ENCODE measurements around the gene MYL9. TPM values are rescaled to one million over a fixed set of nuclear protein-coding genes. Genes with fewer than 3 reads are reported as not detected.

The MYL9 gene
- total and polyA plus RNA-seq, 2 donors, result 6.8 to 138 TPM

- Histone ChIP-seq H3K4me1 (ENCODE audit: control insufficient read depth in 2 of 2, insufficient read depth in 2 of 2, low read length in 2 of 2) (no peaks in the 10 kb centered on the region), H3K27me3 (ENCODE audit: control insufficient read depth in 2 of 2, insufficient read depth in 1 of 2, low read length in 1 of 2) (no peaks in the 10 kb centered on the region), H3K9me3 (ENCODE audit: control insufficient read depth in 2 of 2, insufficient read depth in 1 of 2, low read length in 1 of 2) (no peaks in the 10 kb centered on the region), H3K36me3 (ENCODE audit: control insufficient read depth in 2 of 2, insufficient read depth in 2 of 2, low read length in 1 of 2) (peaks cover 0 to under 1% of the 10 kb centered on the region in 2 donors), H3K27ac (ENCODE audit: low read depth in 1 of 2, low read length in 1 of 2) (no peak overlapping the region), H3K4me3 (ENCODE audit: low read length in 2 of 2) (no peak overlapping the region)
- WGBS, result 97% methylated on average over 3 of the region's 3 CpGs
- DNase-seq (ENCODE audit: low read depth in 6 of 9, low spot score in 9 of 9), result no peak
These were observed 8.5 kb upstream of the MYL9 start for GRCh38 chr20:36532822-36533221.

GRCh38 chr20:36538026-36538722, 3.1 kb upstream of the MYL9 start:
- H3K27me3 ChIP-seq (ENCODE audit: control insufficient read depth in 2 of 2, insufficient read depth in 1 of 2, low read length in 1 of 2), result peaks cover 0 to 20% of the 10 kb centered on the region in 2 donors
- no peaks in the 10 kb centered on the region for H3K9me3 ChIP-seq (ENCODE audit: control insufficient read depth in 2 of 2, insufficient read depth in 1 of 2, low read length in 1 of 2)
- no peak for DNase-seq (ENCODE audit: low read depth in 6 of 9, low spot score in 9 of 9)
- peaks cover 2 to 4% of the 10 kb centered on the region in 2 donors for H3K4me1 ChIP-seq (ENCODE audit: control insufficient read depth in 2 of 2, insufficient read depth in 2 of 2, low read length in 2 of 2)
- H3K36me3 ChIP-seq (ENCODE audit: control insufficient read depth in 2 of 2, insufficient read depth in 2 of 2, low read length in 1 of 2), result no peaks in the 10 kb centered on the region
- 98% methylated on average over 11 of the region's 11 CpGs for WGBS
- no peak overlapping the region for H3K27ac ChIP-seq (ENCODE audit: low read depth in 1 of 2, low read length in 1 of 2)
- no peak overlapping the region for H3K4me3 ChIP-seq (ENCODE audit: low read length in 2 of 2)

- no peak overlapping the region for H3K4me3 ChIP-seq (ENCODE audit: low read length in 2 of 2)
- no peaks in the 10 kb centered on the region for H3K36me3 ChIP-seq (ENCODE audit: control insufficient read depth in 2 of 2, insufficient read depth in 2 of 2, low read length in 1 of 2)
- DNase-seq (ENCODE audit: low read depth in 6 of 9, low spot score in 9 of 9), result no peak
- peaks cover 2 to 4% of the 10 kb centered on the region in 2 donors for H3K4me1 ChIP-seq (ENCODE audit: control insufficient read depth in 2 of 2, insufficient read depth in 2 of 2, low read length in 2 of 2)
- no peaks in the 10 kb centered on the region for H3K9me3 ChIP-seq (ENCODE audit: control insufficient read depth in 2 of 2, insufficient read depth in 1 of 2, low read length in 1 of 2)
- H3K27me3 ChIP-seq (ENCODE audit: control insufficient read depth in 2 of 2, insufficient read depth in 1 of 2, low read length in 1 of 2), result peaks cover 0 to 20% of the 10 kb centered on the region in 2 donors
- 76% methylated on average over 41 of the region's 41 CpGs for whole genome bisulfite sequencing
- H3K27ac ChIP-seq (ENCODE audit: low read depth in 1 of 2, low read length in 1 of 2), result no peak overlapping the region
These were observed 638 bp upstream of the MYL9 start for GRCh38 chr20:36540551-36541211.

- H3K4me3 ChIP-seq (ENCODE audit: low read length in 2 of 2), result peak overlapping the region; percentile 10 to 30
- 83% methylated on average over 14 of the region's 14 CpGs for WGBS
- no peaks in the 10 kb centered on the region for H3K9me3 ChIP-seq (ENCODE audit: control insufficient read depth in 2 of 2, insufficient read depth in 1 of 2, low read length in 1 of 2)
- peak overlapping the region in 1 of 2 donors; percentile 36 for H3K27ac ChIP-seq (ENCODE audit: low read depth in 1 of 2, low read length in 1 of 2)
- H3K36me3 ChIP-seq (ENCODE audit: control insufficient read depth in 2 of 2, insufficient read depth in 2 of 2, low read length in 1 of 2), result no peaks in the 10 kb centered on the region
- DNase-seq (ENCODE audit: low read depth in 6 of 9, low spot score in 9 of 9), result no peak
- peaks cover 2 to 4% of the 10 kb centered on the region in 2 donors for H3K4me1 ChIP-seq (ENCODE audit: control insufficient read depth in 2 of 2, insufficient read depth in 2 of 2, low read length in 2 of 2)
- peaks cover 0 to 20% of the 10 kb centered on the region in 2 donors for H3K27me3 ChIP-seq (ENCODE audit: control insufficient read depth in 2 of 2, insufficient read depth in 1 of 2, low read length in 1 of 2)
These were observed 609 bp downstream of the MYL9 start for GRCh38 chr20:36541768-36542488.

DNA sequence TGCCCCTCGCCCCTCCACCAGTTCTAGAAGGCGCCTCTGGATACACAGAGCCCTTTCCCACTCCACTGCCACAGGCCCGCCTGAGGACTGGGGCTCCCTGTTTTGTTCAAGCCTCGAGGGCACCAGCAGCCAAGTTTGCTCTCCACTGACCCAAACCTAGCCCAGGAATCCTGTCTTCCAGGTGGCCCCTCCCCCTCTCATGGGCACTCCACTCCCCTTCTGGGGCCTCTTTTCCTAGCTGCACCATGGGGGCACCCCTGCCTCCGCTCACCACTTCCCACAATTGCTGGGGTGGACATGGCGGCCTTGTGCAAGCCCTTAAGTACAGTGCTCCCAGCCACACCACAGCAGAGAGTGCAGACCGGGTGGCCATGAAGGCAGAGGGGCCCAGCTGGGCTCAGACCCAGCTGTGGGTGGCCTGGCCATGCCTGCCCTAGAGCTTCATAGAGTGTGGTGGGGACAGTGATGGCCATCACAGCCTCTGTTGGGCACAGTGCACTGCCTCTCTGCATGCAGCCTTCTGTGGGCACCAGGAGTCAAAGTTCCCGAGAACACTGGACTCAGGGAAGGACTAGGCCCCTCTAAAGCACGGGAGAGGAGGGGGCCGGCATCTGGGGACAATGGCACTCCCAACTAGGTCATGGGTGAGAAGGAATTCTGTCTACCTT, 1.3 kb downstream of the MYL9 start:
- no peaks in the 10 kb centered on the region for H3K9me3 ChIP-seq (ENCODE audit: control insufficient read depth in 2 of 2, insufficient read depth in 1 of 2, low read length in 1 of 2)
- H3K27ac ChIP-seq (ENCODE audit: low read depth in 1 of 2, low read length in 1 of 2), result no peak overlapping the region
- peaks cover 2 to 4% of the 10 kb centered on the region in 2 donors for H3K4me1 ChIP-seq (ENCODE audit: control insufficient read depth in 2 of 2, insufficient read depth in 2 of 2, low read length in 2 of 2)
- H3K27me3 ChIP-seq (ENCODE audit: control insufficient read depth in 2 of 2, insufficient read depth in 1 of 2, low read length in 1 of 2), result peaks cover 0 to 20% of the 10 kb centered on the region in 2 donors
- DNase-seq (ENCODE audit: low read depth in 6 of 9, low spot score in 9 of 9), result no peak
- H3K4me3 ChIP-seq (ENCODE audit: low read length in 2 of 2), result no peak overlapping the region
- H3K36me3 ChIP-seq (ENCODE audit: control insufficient read depth in 2 of 2, insufficient read depth in 2 of 2, low read length in 1 of 2), result no peaks in the 10 kb centered on the region
- 97% methylated on average over 10 of the region's 10 CpGs for WGBS

DNA sequence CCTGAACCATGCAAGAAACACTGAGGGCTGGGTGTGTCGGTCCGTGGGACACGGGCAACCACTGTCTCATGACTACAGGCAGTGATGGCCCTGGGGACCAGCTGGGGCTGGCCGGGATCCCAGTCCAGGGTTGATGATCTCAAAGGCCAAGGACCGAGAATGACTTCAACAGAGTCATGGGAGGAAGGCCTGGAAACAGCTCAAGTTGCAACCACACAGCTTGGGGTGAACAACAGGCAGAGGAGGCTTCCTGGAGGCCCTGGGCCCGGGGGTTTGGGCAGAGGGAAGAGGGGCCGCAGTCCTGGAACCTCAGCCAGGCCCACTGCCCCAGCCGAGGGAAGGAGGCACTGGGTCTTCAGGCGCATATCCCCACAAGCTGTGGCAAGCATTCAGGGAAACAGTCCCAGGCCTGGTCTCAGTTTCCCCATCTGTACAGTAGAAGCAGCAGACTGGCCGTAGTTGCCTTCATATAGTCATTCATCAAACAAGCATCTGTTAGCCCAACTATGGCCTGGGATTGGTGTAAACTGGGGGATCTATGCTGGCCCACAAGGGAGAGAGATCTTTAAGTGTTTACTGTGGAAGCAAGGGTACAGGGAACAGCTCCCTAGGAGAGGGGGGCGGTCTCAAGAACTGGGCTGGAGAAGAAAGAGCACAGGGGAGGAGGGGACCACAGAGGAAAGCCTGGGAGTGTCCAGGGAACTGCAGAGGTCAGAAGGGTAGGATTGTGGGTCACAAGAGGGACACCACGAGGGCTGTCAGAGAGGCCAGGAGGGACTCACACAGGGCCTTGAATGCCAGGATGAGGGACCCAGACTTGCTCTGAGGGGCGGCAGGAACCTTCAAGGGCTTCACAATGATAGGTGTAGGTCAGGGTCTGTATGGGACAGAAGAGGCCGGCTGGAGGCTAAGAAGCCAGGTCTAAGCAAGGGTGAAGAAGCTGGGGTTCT, 2.1 kb downstream of the MYL9 start:
- no peak for DNase-seq (ENCODE audit: low read depth in 6 of 9, low spot score in 9 of 9)
- WGBS, result 96% methylated on average over 14 of the region's 14 CpGs
- H3K4me1 ChIP-seq (ENCODE audit: control insufficient read depth in 2 of 2, insufficient read depth in 2 of 2, low read length in 2 of 2), result peaks cover 2 to 4% of the 10 kb centered on the region in 2 donors

GRCh38 chr20:36544134-36545018, 3.1 kb downstream of the MYL9 start:
- no peak for DNase-seq (ENCODE audit: low read depth in 6 of 9, low spot score in 9 of 9)
- H3K4me3 ChIP-seq (ENCODE audit: low read length in 2 of 2), result no peak overlapping the region
- 96% methylated on average over 15 of the region's 15 CpGs for WGBS
- H3K9me3 ChIP-seq (ENCODE audit: control insufficient read depth in 2 of 2, insufficient read depth in 1 of 2, low read length in 1 of 2), result no peaks in the 10 kb centered on the region
- H3K4me1 ChIP-seq (ENCODE audit: control insufficient read depth in 2 of 2, insufficient read depth in 2 of 2, low read length in 2 of 2), result peaks cover 2 to 4% of the 10 kb centered on the region in 2 donors
- H3K27ac ChIP-seq (ENCODE audit: low read depth in 1 of 2, low read length in 1 of 2), result peak overlapping the region in 1 of 2 donors; percentile 15
- H3K36me3 ChIP-seq (ENCODE audit: control insufficient read depth in 2 of 2, insufficient read depth in 2 of 2, low read length in 1 of 2), result no peaks in the 10 kb centered on the region
- H3K27me3 ChIP-seq (ENCODE audit: control insufficient read depth in 2 of 2, insufficient read depth in 1 of 2, low read length in 1 of 2), result peaks cover 0 to 20% of the 10 kb centered on the region in 2 donors

More for the DNA sequence above, 2.1 kb downstream of the MYL9 start:
- no peaks in the 10 kb centered on the region for H3K36me3 ChIP-seq (ENCODE audit: control insufficient read depth in 2 of 2, insufficient read depth in 2 of 2, low read length in 1 of 2)
- H3K27ac ChIP-seq (ENCODE audit: low read depth in 1 of 2, low read length in 1 of 2), result no peak overlapping the region
- no peak overlapping the region for H3K4me3 ChIP-seq (ENCODE audit: low read length in 2 of 2)
- H3K27me3 ChIP-seq (ENCODE audit: control insufficient read depth in 2 of 2, insufficient read depth in 1 of 2, low read length in 1 of 2), result peaks cover 0 to 20% of the 10 kb centered on the region in 2 donors
- H3K9me3 ChIP-seq (ENCODE audit: control insufficient read depth in 2 of 2, insufficient read depth in 1 of 2, low read length in 1 of 2), result no peaks in the 10 kb centered on the region

All from thymus (tissue), 11 donors.